ENCODE data around the gene SREBF1. TPM values are rescaled to one million over a fixed set of nuclear protein-coding genes. Genes with fewer than 3 reads are reported as not detected.

The SREBF1 gene
- total RNA-seq, 4 donors from 2014 or later: 118 to 226 (median 185) TPM

- peaks cover 0 to 22% (median 0%) of the 10 kb centered on the region in 4 donors for H3K4me1 ChIP-seq
- H3K9me3 ChIP-seq: no peaks in the 10 kb centered on the region
- H3K27ac ChIP-seq: no peak overlapping the region
- DNase-seq: no peak
- TF ChIP-seq CTCF (IDR thresholded peaks at IDR 0.05) (no peak), POLR2A (IDR thresholded peaks at IDR 0.05) (no peak)
- peaks cover 0 to 29% (median 2%) of the 10 kb centered on the region in 3 donors for H3K36me3 ChIP-seq
- H3K4me3 ChIP-seq: no peak overlapping the region
- no peaks in the 10 kb centered on the region for H3K27me3 ChIP-seq
These were observed 36.0 kb upstream of the SREBF1 start for GRCh38 chr17:17872547-17873345.

GRCh38 chr17:17871913-17872312 lies 35.1 kb upstream of the SREBF1 start:
- no peak for DNase-seq
- Histone ChIP-seq H3K36me3 (peaks cover 0 to 30% (median 0%) of the 10 kb centered on the region in 3 donors), H3K4me1 (peaks cover 0 to 16% (median 0%) of the 10 kb centered on the region in 4 donors), H3K9me3 (no peaks in the 10 kb centered on the region), H3K27ac (no peak overlapping the region), H3K27me3 (no peaks in the 10 kb centered on the region), H3K4me3 (no peak overlapping the region)
- no peak for TF ChIP-seq CTCF (IDR thresholded peaks at IDR 0.05)
- TF ChIP-seq POLR2A (IDR thresholded peaks at IDR 0.05): no peak

- peak in 1 of 6 experiments; percentile 11 for TF ChIP-seq CTCF (IDR thresholded peaks at IDR 0.05)
- no peak for TF ChIP-seq POLR2A (IDR thresholded peaks at IDR 0.05)
- Histone ChIP-seq H3K9me3 (no peaks in the 10 kb centered on the region), H3K4me3 (no peak overlapping the region), H3K27me3 (no peaks in the 10 kb centered on the region), H3K36me3 (peaks cover 0 to 21% (median 0%) of the 10 kb centered on the region in 3 donors), H3K4me1 (peaks cover 0 to 3% (median 0%) of the 10 kb centered on the region in 4 donors), H3K27ac (no peak overlapping the region)
- DNase-seq: no peak
These were observed 33.5 kb upstream of the SREBF1 start for GRCh38 chr17:17870247-17870646.

- Histone ChIP-seq H3K27me3 (no peaks in the 10 kb centered on the region), H3K9me3 (no peaks in the 10 kb centered on the region), H3K36me3 (peaks cover 0 to 21% (median 0%) of the 10 kb centered on the region in 3 donors), H3K4me1 (peaks cover 0 to 3% (median 0%) of the 10 kb centered on the region in 4 donors), H3K27ac (peak overlapping the region in 2 of 4 donors; percentile 1 to 62), H3K4me3 (no peak overlapping the region)
- TF ChIP-seq CTCF (IDR thresholded peaks at IDR 0.05) (no peak), POLR2A (IDR thresholded peaks at IDR 0.05) (no peak)
- no peak for DNase-seq
These were observed 32.1 kb upstream of the SREBF1 start for GRCh38 chr17:17868641-17869522.

- Histone ChIP-seq H3K27me3 (no peaks in the 10 kb centered on the region), H3K36me3 (peaks cover 0 to 21% (median 0%) of the 10 kb centered on the region in 3 donors), H3K27ac (no peak overlapping the region), H3K4me1 (peaks cover 0 to 3% (median 0%) of the 10 kb centered on the region in 4 donors), H3K9me3 (no peaks in the 10 kb centered on the region), H3K4me3 (no peak overlapping the region)
- TF ChIP-seq POLR2A (IDR thresholded peaks at IDR 0.05) (no peak), CTCF (IDR thresholded peaks at IDR 0.05) (no peak)
- DNase-seq: no peak
These were observed 30.1 kb upstream of the SREBF1 start for GRCh38 chr17:17866897-17867296.
